Measurements from ENCODE around the gene CTNNA3. TPM values are rescaled to one million over a fixed set of nuclear protein-coding genes. Genes with fewer than 3 reads are reported as not detected.

Gene CTNNA3
- total and polyA plus RNA-seq, 2 of the 4 experiments (the other 2 are of a cell fraction), result 0.19 to 0.90 TPM

GRCh38 chr10:67657775-67658174 lies 38.2 kb downstream of the CTNNA3 start:
- H2AK5ac ChIP-seq (ENCODE audit: low read depth, low read length), result no peak overlapping the region
- H4K8ac ChIP-seq (ENCODE audit: low read depth in 2 of 2, low read length in 2 of 2), result no peak overlapping the region
- no peaks in the 10 kb centered on the region for H3K9me3 ChIP-seq (ENCODE audit: control insufficient read depth, insufficient read depth, low read length)
- no peaks in the 10 kb centered on the region for H3K9me1 ChIP-seq (ENCODE audit: insufficient read depth, low read length)
- no peaks in the 10 kb centered on the region for H3K36me3 ChIP-seq (ENCODE audit: control insufficient read depth, insufficient read depth, low read length)
- no peak overlapping the region for H2BK120ac ChIP-seq (ENCODE audit: low read depth, low read length)
- no peak overlapping the region for H2BK5ac ChIP-seq (ENCODE audit: low read depth, low read length, poor library complexity, severe bottlenecking)
- in situ Hi-C loops (cut with MboI; ENCODE audit: low sequenced_read_pairs), result no loop called here
- WGBS, 2 experiments (ENCODE audit: extremely low coverage in 2 of 2, insufficient read length in 1 of 2), result 18% methylated on average over 2 of the region's 4 CpGs; no CpG with 5 or more reads in 1 of the 2 experiments
- ChIA-PET POLR2A (ENCODE audit: unreplicated experiment) (no interaction called here), CTCF (interaction anchor here (0.7 kb wide), 1 partner anchor 130 kb away, joined by 4 read pairs; no protein-coding TSS in a partner anchor)
- no peak for ATAC-seq (ENCODE audit: low read depth)
- H2AK9ac ChIP-seq (replicated peaks; ENCODE audit: low read depth, low read length, poor library complexity), result no peak overlapping the region
- H3K79me1 ChIP-seq (ENCODE audit: low read depth in 1 of 2, low read length in 2 of 2), result no peaks in the 10 kb centered on the region
- H2AFZ ChIP-seq (replicated peaks; ENCODE audit: low read length, poor library complexity), result no peak overlapping the region
- no peak overlapping the region for H4K5ac ChIP-seq (ENCODE audit: low read depth, low read length)
- intact Hi-C loops (cut with micrococcal nuclease), result no loop called here
- DNase-seq, result no peak
- no peak overlapping the region for H3K18ac ChIP-seq (ENCODE audit: low read depth, low read length)
- no peaks in the 10 kb centered on the region for H3K4me1 ChIP-seq (ENCODE audit: control insufficient read depth, insufficient read depth, low read length)
- no peak overlapping the region for H2BK20ac ChIP-seq (ENCODE audit: low read depth, low read length)
- no peak for TF ChIP-seq MAFK (IDR thresholded peaks at IDR 0.05; ENCODE audit: low read depth, low read length)
- no peak for TF ChIP-seq USF2 (IDR thresholded peaks at IDR 0.05; ENCODE audit: low read depth, low read length)
- no peak for TF ChIP-seq ELK1 (IDR thresholded peaks at IDR 0.05; ENCODE audit: borderline replicate concordance, low read depth, low read length)
- TF ChIP-seq BHLHE40 (IDR thresholded peaks at IDR 0.05; ENCODE audit: low read depth, low read length), result no peak
- no peak for TF ChIP-seq RFX5 (IDR thresholded peaks at IDR 0.05; ENCODE audit: low read depth, low read length)
- TF ChIP-seq RCOR1 (IDR thresholded peaks at IDR 0.05; ENCODE audit: insufficient replicate concordance, low read length), result no peak
- no peak for TF ChIP-seq MAZ (IDR thresholded peaks at IDR 0.05; ENCODE audit: borderline replicate concordance, low read depth, low read length)
- TF ChIP-seq POLR2A (IDR thresholded peaks at IDR 0.05; ENCODE audit: low read depth, low read length), result no peak
- no peak for TF ChIP-seq CEBPB (IDR thresholded peaks at IDR 0.05; ENCODE audit: low read depth, low read length)
- no peak for TF ChIP-seq CTCF (conservative IDR thresholded peaks at IDR 0.05; ENCODE audit: low read depth, low read length)
- TF ChIP-seq SMC3 (IDR thresholded peaks at IDR 0.05; ENCODE audit: low read depth, low read length), result no peak
- TF ChIP-seq MXI1 (IDR thresholded peaks at IDR 0.05; ENCODE audit: borderline replicate concordance, low read depth, low read length), result no peak
- no peak for TF ChIP-seq RAD21 (IDR thresholded peaks at IDR 0.05; ENCODE audit: low read length)
- no peak for TF ChIP-seq FOS (IDR thresholded peaks at IDR 0.05; ENCODE audit: low read depth, low read length)
- TF ChIP-seq NFE2L2 (IDR thresholded peaks at IDR 0.05; ENCODE audit: low read depth, low read length), result no peak
- TF ChIP-seq CHD1 (IDR thresholded peaks at IDR 0.05; ENCODE audit: low read depth, low read length), result no peak
- BruUV-seq (replicated peaks), result no TSS peak
- H3K4me3 ChIP-seq (ENCODE audit: insufficient read depth, low read depth, low read length), result no peak overlapping the region
- H3K4me2 ChIP-seq (ENCODE audit: low read depth, low read length), result no peak overlapping the region
- H3K14ac ChIP-seq (replicated peaks; ENCODE audit: low read depth, low read length), result no peak overlapping the region
- H3K56ac ChIP-seq (ENCODE audit: extremely low read depth, insufficient read depth, low read length), result no peak overlapping the region
- no peak overlapping the region for H2BK15ac ChIP-seq (ENCODE audit: low read depth, low read length)
- dilution Hi-C loops (cut with HindIII; ENCODE audit: low sequenced_read_pairs, unreplicated experiment), result no loop called here
- no peak overlapping the region for H4K91ac ChIP-seq (ENCODE audit: insufficient read depth, low read depth, low read length)
- no peak overlapping the region for H3K9ac ChIP-seq (ENCODE audit: low read depth, low read length)
- no peak overlapping the region for H3K4ac ChIP-seq (ENCODE audit: low read depth, low read length)
- no peaks in the 10 kb centered on the region; the same call in 1 of the 2 replicates for H3K27me3 ChIP-seq (ENCODE audit: control insufficient read depth, insufficient read depth, low read length)
- H3K27ac ChIP-seq (ENCODE audit: insufficient read depth, low read length), result no peak overlapping the region
- no peak overlapping the region for H3K23ac ChIP-seq (ENCODE audit: low read depth, low read length)
- no peaks in the 10 kb centered on the region for H4K20me1 ChIP-seq (ENCODE audit: insufficient read depth, low read length)
